GM21447 (cell line): ENCODE results near the gene PARD3.

Experiments
- ATAC-seq: cut with Tn5 transposase; IDR thresholded peaks from one replicate; pipeline ENCODE4 v1.9.1; 2021; ENCODE audit not compliant: unreplicated experiment

PARD3 gene

DNA sequence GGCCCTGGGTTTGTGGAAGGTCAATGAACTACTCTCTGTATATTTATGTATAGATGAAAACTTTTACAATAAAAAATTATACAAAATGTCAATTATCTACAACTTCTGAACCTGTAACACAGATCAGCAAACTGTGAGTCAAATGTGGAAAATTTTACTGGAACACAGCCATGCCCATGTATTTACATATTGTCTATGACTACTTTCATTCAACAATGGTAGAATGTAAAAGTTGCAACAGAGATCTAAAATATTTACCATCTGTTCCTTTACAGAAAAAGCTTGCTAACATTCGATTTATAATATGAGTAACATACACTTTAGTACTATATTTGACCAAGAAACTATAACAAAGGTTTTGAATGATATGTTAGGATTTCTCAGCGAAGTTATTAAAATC lies 481.6 kb downstream of the PARD3 start:
- ATAC-seq, result no peak

DNA sequence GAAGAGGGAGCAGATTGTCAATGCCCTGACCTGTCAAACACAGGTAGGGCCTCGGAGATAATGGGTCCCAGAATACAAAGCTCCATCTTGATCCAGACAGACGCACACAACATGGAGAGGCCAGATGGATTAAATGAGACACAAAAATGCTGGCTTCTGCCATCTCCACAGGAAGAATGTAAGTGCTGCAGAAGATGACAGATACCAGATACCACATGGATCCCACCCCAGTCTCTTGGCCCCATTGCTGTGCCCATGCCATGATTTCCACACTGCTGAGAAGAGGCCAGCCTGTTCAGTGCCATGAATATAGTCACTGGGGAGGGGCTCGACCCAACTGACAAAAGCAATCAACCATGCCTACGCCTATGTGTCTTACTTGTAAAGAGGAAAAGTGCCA lies 487.9 kb downstream of the PARD3 start:
- ATAC-seq, result no peak

GRCh38 chr10:34323192-34323591 lies 491.9 kb downstream of the PARD3 start:
- ATAC-seq, result no peak

- ATAC-seq, result no peak
Measured at GRCh38 chr10:34320265-34320664, 494.8 kb downstream of the PARD3 start.

DNA sequence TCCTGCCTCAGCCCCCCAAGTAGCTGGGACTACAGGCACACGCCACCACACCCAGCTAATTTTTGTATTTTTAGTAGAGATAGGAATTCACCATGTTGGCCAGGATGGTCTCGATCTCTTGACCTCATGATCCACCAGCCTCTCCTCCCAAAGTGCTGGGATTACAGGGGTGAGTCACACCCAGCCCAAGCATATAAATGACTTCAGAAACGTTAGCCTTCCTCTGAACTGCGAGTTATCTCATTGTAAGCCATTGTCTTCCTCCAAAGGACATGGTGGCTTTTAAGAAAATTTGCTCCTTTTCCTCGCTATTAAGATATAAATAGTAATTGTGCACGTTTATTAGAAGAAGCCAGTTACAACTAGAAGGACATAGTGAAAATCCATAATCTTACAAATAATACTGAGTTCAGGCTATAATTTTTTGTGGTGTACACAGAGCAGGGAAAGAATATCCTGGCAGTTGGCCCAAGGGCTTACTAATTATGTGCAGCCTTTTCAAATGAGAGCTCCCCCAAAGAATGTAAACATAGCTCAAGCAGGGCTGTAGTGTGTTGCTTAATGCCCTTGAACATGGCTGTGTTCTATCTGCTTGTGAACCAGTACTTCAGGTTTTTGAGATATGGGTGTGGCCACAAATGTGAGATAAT lies 495.8 kb downstream of the PARD3 start:
- ATAC-seq, result no peak

DNA sequence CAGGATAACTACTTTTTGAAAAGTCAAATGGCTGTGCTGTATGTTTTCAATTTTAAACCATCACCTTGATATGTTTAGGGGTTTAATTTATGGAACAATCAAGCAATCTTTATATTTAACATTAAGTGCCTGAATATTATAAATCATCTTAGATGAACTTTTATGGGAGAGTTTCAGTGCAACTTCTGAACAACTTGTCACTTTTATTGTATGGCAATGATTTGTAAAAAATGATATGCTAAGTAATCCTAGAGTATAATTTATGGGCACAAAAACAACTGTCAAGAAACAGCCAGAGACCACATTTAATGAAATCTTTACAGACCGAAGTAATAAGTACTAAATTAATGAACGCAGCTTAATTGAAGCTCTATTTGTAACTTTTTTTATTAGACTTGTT lies 498.9 kb downstream of the PARD3 start:
- no peak for ATAC-seq

- no peak for ATAC-seq
Measured at GRCh38 chr10:34314457-34314856, 500.6 kb downstream of the PARD3 start.

GRCh38 chr10:34313888-34314287 lies 501.2 kb downstream of the PARD3 start:
- ATAC-seq, result no peak

DNA sequence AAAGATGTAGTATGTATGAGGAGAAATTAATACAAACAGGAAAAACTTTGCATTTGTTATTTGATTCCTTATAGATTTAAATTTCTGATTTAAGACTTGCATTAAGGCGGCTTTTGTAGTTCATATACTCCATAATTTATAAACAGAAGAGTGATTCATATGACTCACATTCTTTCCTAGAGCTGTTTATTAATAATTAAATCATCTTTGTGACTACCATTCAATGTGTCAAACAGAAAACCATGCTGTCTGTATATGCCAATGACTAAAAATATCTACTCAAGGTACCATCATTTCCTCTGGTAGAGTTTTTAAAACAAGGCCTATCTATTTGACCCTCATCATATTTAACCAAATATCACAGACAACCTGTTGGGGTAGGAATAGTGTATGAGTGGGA lies 501.7 kb downstream of the PARD3 start:
- ATAC-seq, result no peak

DNA sequence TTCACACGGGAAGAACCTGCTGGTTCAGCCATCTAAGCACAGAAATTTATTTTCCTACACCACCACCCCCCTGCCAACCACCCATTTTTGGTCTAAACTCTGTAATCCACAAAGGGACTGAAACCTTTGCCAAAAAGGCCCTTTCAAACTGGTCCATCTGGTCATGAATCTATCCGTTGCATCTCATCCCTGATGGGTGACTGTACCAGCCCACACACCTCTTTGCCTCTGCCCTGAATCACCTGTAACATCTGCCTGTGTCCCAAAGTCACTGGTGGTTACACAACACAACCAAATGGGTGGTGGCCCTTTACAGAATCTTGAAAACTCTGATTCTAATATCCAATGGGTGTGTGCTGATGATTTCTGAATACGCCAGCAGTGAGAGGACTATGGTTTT lies 503.4 kb downstream of the PARD3 start:
- ATAC-seq, result no peak

GRCh38 chr10:34310234-34310633 lies 504.9 kb downstream of the PARD3 start:
- ATAC-seq, result no peak

GRCh38 chr10:34305189-34305588 lies 509.9 kb downstream of the PARD3 start:
- no peak for ATAC-seq

DNA sequence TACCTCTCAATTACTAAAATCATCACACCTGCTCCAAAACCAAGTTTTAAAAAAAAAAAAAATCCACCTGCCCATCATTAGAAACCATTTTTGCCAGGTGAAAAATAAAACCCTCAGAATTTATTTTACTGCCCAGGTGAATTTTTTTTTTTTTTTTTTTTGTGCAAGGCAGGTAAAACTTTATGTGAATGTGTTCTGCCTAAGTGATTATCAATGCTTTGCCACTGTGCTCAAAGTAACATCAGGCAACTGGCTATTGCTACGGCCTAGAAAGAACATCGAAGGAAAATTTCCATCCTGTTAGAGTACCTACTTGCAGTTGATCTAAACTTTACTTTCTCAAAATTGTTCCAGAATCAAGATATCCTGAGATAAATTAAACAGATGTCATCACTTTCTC lies 512.1 kb downstream of the PARD3 start:
- no peak for ATAC-seq

DNA sequence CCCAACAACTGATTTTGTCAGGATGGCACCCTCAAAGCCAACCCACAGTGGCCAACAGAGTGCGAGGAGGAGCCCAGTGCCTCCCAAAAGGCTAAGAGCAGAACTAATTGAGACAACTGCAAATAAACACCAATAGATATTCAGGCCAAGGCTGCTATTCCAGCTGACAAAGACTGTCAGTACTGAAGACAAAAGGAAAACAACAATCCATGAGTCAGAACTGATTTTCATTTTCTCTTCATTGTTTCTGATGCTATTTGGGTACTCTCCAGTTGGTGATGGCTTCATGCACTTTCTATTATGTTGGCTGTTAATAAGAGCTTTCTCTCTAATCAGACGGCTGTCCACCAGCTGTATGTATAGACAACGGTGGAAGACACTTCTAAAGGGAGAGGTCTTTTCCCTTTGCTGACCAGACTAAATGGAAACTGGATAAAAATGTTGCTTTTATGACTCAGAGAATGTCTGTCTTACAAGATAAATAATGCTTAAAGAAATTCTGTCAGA lies 515.9 kb downstream of the PARD3 start:
- no peak for ATAC-seq

GRCh38 chr10:34298346-34298818 lies 516.7 kb downstream of the PARD3 start:
- no peak for ATAC-seq

DNA sequence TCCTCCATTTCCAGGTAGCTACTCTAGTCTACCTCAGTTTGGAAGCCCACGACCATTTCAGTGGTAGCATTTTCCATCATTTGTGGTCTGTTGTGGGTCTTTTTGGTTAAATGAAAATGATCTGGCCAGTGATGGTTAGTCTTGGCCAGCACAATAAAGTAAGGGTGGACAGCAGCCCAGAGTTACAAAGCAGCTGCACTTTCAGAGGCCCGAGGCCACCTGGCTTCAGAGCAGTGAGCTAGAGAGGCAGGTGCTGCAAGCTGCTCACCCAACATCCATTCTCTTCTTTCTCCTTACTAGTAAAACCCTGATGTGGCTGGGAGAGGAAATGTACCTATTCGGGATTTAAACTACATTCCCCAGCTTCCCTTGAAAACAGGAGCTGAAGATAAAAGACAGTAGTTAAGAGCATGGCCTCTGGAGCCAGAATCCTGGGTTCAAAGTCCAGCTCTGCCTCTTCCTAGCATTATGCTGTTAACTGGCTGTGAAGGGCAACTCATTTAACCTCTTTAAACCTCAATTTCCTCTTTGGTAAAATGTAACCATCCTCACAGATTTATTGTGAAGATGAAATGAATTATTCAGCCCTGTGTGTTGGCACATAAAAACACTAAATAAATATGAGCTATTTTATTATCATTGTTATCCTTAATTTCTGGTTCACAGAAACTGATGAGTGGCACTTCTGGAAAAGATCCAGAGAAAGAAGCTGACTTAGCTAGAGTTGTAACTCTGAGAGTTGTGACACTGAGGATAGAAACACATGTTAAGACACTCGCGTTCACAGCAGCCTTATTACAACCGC lies 517.4 kb downstream of the PARD3 start:
- ATAC-seq, result no peak

- ATAC-seq, result no peak
Measured at GRCh38 chr10:34295142-34295548, 520.0 kb downstream of the PARD3 start.

DNA sequence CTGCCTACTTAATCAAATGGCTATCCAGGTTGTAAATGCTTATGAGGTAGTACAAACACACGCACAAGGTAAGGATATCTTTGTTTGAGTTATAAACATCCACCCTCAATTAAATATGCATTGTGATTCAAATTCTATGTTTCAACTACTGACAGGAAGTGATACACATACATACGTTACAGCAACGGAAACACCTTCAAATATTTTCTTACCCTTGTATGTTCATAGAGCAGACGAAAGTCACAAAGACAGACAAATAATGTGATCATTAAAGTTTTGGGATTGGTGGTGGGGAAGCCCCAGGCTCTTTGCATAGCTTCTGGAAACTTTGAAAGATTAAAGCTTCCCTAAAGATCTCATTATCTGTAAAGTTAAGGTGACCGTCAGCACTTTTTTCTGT lies 521.0 kb downstream of the PARD3 start:
- no peak for ATAC-seq

- no peak for ATAC-seq
Measured at GRCh38 chr10:34292675-34293074, 522.4 kb downstream of the PARD3 start.

- ATAC-seq, result no peak
Measured at GRCh38 chr10:34292194-34292565, 522.9 kb downstream of the PARD3 start.

DNA sequence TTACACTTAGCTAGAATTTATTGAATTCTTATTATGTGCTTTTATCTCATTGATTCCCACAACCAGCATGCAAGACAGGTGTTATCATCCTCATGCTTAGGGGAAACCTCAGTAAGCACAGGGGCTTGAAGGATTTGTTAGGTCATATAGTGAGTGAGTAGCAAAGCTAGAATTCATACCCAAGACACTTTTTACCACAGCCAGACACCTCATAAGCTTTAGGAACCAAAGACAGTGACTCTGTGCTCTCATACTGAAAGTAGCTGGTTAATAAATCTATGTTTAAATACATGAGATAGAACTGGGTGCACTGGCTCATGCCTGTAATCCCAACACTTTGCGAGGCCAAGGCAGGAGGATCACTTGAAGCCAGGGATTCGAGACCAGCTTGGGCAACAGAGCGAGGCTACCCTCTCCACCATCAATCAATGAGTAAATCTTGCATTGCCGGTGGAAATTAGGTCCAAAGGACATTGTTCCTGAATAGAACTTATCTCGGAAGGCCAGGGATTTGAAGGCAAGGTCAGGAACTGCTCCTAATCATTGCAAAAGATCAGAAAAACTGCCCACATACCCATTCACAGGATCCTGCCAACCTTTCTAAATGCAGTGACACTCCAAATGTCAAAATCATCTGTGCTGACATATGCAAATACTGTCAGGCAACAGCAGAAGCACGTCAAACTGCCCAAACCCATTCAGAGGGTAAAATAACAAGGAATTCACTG lies 523.5 kb downstream of the PARD3 start:
- ATAC-seq, result peak; percentile 65
